A549 (cell line): ENCODE measurements around the gene ATRX. TPM values are rescaled to one million over a fixed set of nuclear protein-coding genes. Genes with fewer than 3 reads are reported as not detected.
"Not testable (repeated sequence)": the region's sequence is repeated elsewhere in the genome, so short reads cannot be mapped to it uniquely, and the experiment has no call there.

ENCODE experiments used
- ATAC-seq, 2 experiments: fragments of 200-7000 bp in 1 of 2; fragments of >200 bp in 1 of 2; cut with Nextera tagmentation in 1 of 2; cut with Tn5 transposase in 1 of 2; 3 replicates each; pipeline versions ENCODE4 v1.8.0 to v1.9.1; 2018 to 2020; ENCODE audit warnings: mild to moderate bottlenecking in 1 of 2, moderate library complexity in 1 of 2
- CTCF ChIA-PET: fragments of 300-600 bp; sonication (Branson Sonifier 250); formaldehyde crosslinking; extraction: SDS; loops from one replicate; lab custom pipeline; 2021; ENCODE audit warnings: antibody characterized with exemption, inconsistent platforms; lab: Yijun Ruan, JAX
- POLR2A ChIA-PET: fragments of 350-600 bp; formaldehyde crosslinking; extraction: SDS; loops from one replicate; lab custom pipeline; 2021; ENCODE audit warnings: antibody characterized with exemption, inconsistent platforms; lab: Yijun Ruan, JAX
- DNase-seq, 2 experiments: peaks; one replicate each; pipeline versions ENCODE4 v3.0.0 to v3.0.0-alpha.2; 2011 to 2016; ENCODE audit warnings: low read depth in 1 of 2, low spot score in 1 of 2
- FAIRE-seq: peaks from 2 replicates; lab custom pipeline; 2011; peaks lifted over from hg19 to GRCh38; lab: Jason Lieb, UNC
- H3K27ac ChIP-seq, 2 experiments: fragments of >200 bp; sonication (Bioruptor Twin); formaldehyde crosslinking; 3 replicates each; pipeline ENCODE4 v1.5.1; 2016 to 2017
- H3K4me1 ChIP-seq: fragments of >200 bp; sonication (Bioruptor Twin); formaldehyde crosslinking; 3 replicates; pipeline ENCODE4 v1.6.1; 2016
- H3K4me2 ChIP-seq: fragments of >200 bp; sonication (Bioruptor Twin); formaldehyde crosslinking; 3 replicates; pipeline ENCODE4 v1.6.1; 2016
- H3K4me3 ChIP-seq: fragments of >200 bp; sonication (Bioruptor Twin); formaldehyde crosslinking; 3 replicates; pipeline ENCODE4 v1.5.1; 2016
- H3K9me3 ChIP-seq: fragments of >200 bp; sonication (Bioruptor Twin); formaldehyde crosslinking; 3 replicates; pipeline ENCODE4 v1.6.1; 2016
- CHD4 ChIP-seq: fragments of 200-600 bp; sonication (generic); IDR thresholded peaks from 2 replicates; pipeline ENCODE4 v1.6.1; 2016; ENCODE audit warnings: antibody characterized with exemption, mild to moderate bottlenecking, borderline replicate concordance
- EHF ChIP-seq: fragments of 250-450 bp; sonication (Bioruptor Pico); IDR thresholded peaks from 2 replicates; pipeline ENCODE4 v1.5.0; 2020; ENCODE audit warnings: mild to moderate bottlenecking
- EHMT2 ChIP-seq: fragments of 200-600 bp; sonication (generic); IDR thresholded peaks from 2 replicates; pipeline ENCODE4 v1.6.1; 2016; ENCODE audit warnings: antibody characterized with exemption, low read depth, mild to moderate bottlenecking, moderate library complexity
- ELK1 ChIP-seq: fragments of 150-350 bp; IDR thresholded peaks from 2 replicates; pipeline ENCODE4 v1.6.1; 2014; ENCODE audit warnings: low read depth, mild to moderate bottlenecking, low read length
- ESRRA ChIP-seq: fragments of 150-350 bp; IDR thresholded peaks from 2 replicates; pipeline ENCODE4 v1.6.1; 2014; ENCODE audit warnings: mild to moderate bottlenecking, low read length, borderline replicate concordance
- FOSL2 ChIP-seq, 2 experiments: fragments of 450-650 bp in 1 of 2; fragments of >200 bp in 1 of 2; sonication (Bioruptor Twin) in 1 of 2; formaldehyde crosslinking; IDR thresholded peaks; 2 replicates each; pipeline versions ENCODE4 v1.5.0 to v1.6.1; 2016 to 2020; ENCODE audit warnings: mild to moderate bottlenecking in 1 of 2, moderate library complexity in 1 of 2
- FOXS1 ChIP-seq: fragments of 250-450 bp; sonication (Bioruptor Pico); IDR thresholded peaks from 2 replicates; pipeline ENCODE4 v1.5.0; 2020; ENCODE audit warnings: mild to moderate bottlenecking, moderate library complexity
- GATA3 ChIP-seq: IDR thresholded peaks from 2 replicates; pipeline ENCODE4 v1.6.1; 2012; ENCODE audit warnings: borderline replicate concordance
- HMGXB4 ChIP-seq: fragments of 250-450 bp; sonication (Bioruptor Pico); IDR thresholded peaks from 2 replicates; pipeline ENCODE4 v1.5.0; 2021; ENCODE audit warnings: mild to moderate bottlenecking, moderate library complexity, borderline replicate concordance
- JUN ChIP-seq, 2 experiments: fragments of >200 bp; sonication (Bioruptor Twin); formaldehyde crosslinking; IDR thresholded peaks; 2 replicates in 1 of 2; 3 replicates in 1 of 2; pipeline ENCODE4 v1.6.1; 2016 to 2017
- JUNB ChIP-seq: fragments of >200 bp; sonication (Bioruptor Twin); formaldehyde crosslinking; IDR thresholded peaks from 2 replicates; pipeline ENCODE4 v1.6.1; 2016
- KDM1A ChIP-seq: fragments of 200-600 bp; sonication (generic); IDR thresholded peaks from 2 replicates; pipeline ENCODE4 v1.6.1; 2016; ENCODE audit warnings: low read depth, mild to moderate bottlenecking
- MAFK ChIP-seq: fragments of 450-650 bp; IDR thresholded peaks from 2 replicates; pipeline ENCODE4 v1.6.1; 2014; ENCODE audit not compliant: partially characterized antibody
- MAX ChIP-seq: IDR thresholded peaks from 2 replicates; pipeline ENCODE4 v1.6.1; 2012
- MAZ ChIP-seq: fragments of 150-350 bp; IDR thresholded peaks from 2 replicates; pipeline ENCODE4 v1.6.1; 2014; ENCODE audit warnings: antibody characterized with exemption, low read depth, low read length, borderline replicate concordance
- MYC ChIP-seq: IDR thresholded peaks from 2 replicates; pipeline ENCODE4 v1.6.1; 2012; ENCODE audit warnings: mild to moderate bottlenecking, inconsistent platforms, low read length, improper control_type of control experiment, borderline replicate concordance
- NPAS2 ChIP-seq: fragments of 250-450 bp; sonication (Bioruptor Pico); IDR thresholded peaks from 2 replicates; pipeline ENCODE4 v1.8.0; 2022; ENCODE audit warnings: mild to moderate bottlenecking, moderate library complexity, borderline replicate concordance
- PBX3 ChIP-seq: IDR thresholded peaks from 2 replicates; pipeline ENCODE4 v1.6.1; 2012
- RFX5 ChIP-seq: fragments of 450-650 bp; IDR thresholded peaks from 2 replicates; pipeline ENCODE4 v1.7.1; 2014; ENCODE audit warnings: antibody characterized with exemption, mild to moderate bottlenecking, moderate library complexity
- SMC3 ChIP-seq: fragments of >200 bp; sonication (Bioruptor Twin); formaldehyde crosslinking; IDR thresholded peaks from 3 replicates; pipeline ENCODE4 v1.6.1; 2018; ENCODE audit warnings: inconsistent platforms
- SREBF2 ChIP-seq: fragments of 450-650 bp; IDR thresholded peaks from 2 replicates; pipeline ENCODE4 v1.6.1; 2014; ENCODE audit warnings: mild to moderate bottlenecking, moderate library complexity
- TFCP2L1 ChIP-seq: fragments of 250-450 bp; sonication (Bioruptor Pico); IDR thresholded peaks from 2 replicates; pipeline ENCODE4 v1.5.0; 2021; ENCODE audit warnings: mild to moderate bottlenecking
- TP53 ChIP-seq: fragments of 250-450 bp; sonication (Bioruptor Pico); IDR thresholded peaks from 2 replicates; pipeline ENCODE4 v1.5.0; 2021; ENCODE audit warnings: mild to moderate bottlenecking, moderate library complexity
- ZFP36 ChIP-seq: fragments of 450-650 bp; IDR thresholded peaks from 2 replicates; pipeline ENCODE4 v1.6.1; 2014; ENCODE audit warnings: borderline replicate concordance; ENCODE audit not compliant: partially characterized antibody
- WGBS: methylation state at CpG from one replicate; pipeline ENCODE4 v1.1.6; 2017; ENCODE audit errors: missing lambda C conversion rate; 5-methylcytosine and 5-hydroxymethylcytosine counted together
- polyA plus RNA-seq, 4 experiments: library from polyadenylated mRNA; depleted of rRNA in 3 of 4; stranded (reverse); fragments of >200 nt; fragmentation: RNase III in 1 of 4; extraction: RNeasy Plus Mini Kit Qiagen cat#74134 plus additional on column Dnase treatment in 1 of 4; gene quantifications; 2 replicates in 3 of 4; 3 replicates in 1 of 4; pipeline ENCODE4 v1.2.3, GENCODE V29; 2011 to 2017

ATRX gene
- polyA plus RNA-seq, 2 of the 4 experiments (the other 2 are of a cell fraction): 34.7 to 97.1 TPM

- TF ChIP-seq MAFK (no peak), ELK1 (no peak), HMGXB4 (no peak), SMC3 (no peak), SREBF2 (no peak), FOXS1 (CRISPR knock-in tag) (no peak), TP53 (CRISPR knock-in tag) (no peak), TFCP2L1 (CRISPR knock-in tag) (no peak), FOSL2 (IDR thresholded peaks at IDR 0.05) (no peak), FOSL2 (CRISPR knock-in tag; IDR thresholded peaks at IDR 0.05) (no peak), GATA3 (no peak), NPAS2 (CRISPR knock-in tag) (no peak), KDM1A (no peak), JUN (IDR thresholded peaks at IDR 0.05) (no peak), ESRRA (no peak), MYC (no peak), JUNB (no peak), CHD4 (no peak), EHMT2 (no peak)
- TF ChIP-seq, all 56 proteins: peak for 0
- ChIA-PET POLR2A (no interaction called here), CTCF (no interaction called here)
- H3K27ac ChIP-seq: no peak overlapping the region
- DNase-seq: no peak
- WGBS: 98% methylated on average over 2 of the region's 2 CpGs
- H3K4me1 ChIP-seq: no peaks in the 10 kb centered on the region
- H3K4me2 ChIP-seq: no peak overlapping the region
- H3K4me3 ChIP-seq: no peak overlapping the region
- no peak for FAIRE-seq
- no peak for ATAC-seq
- no peaks in the 10 kb centered on the region for H3K9me3 ChIP-seq
Measured at GRCh38 chrX:77548751-77549150, 237.3 kb downstream of the ATRX start.

GRCh38 chrX:77539778-77540177 lies 246.2 kb downstream of the ATRX start:
- DNase-seq, H3K9me3 ChIP-seq, H3K27ac ChIP-seq, H3K4me1 ChIP-seq, ATAC-seq, POLR2A ChIA-PET, H3K4me3 ChIP-seq, CTCF ChIA-PET, H3K4me2 ChIP-seq, FAIRE-seq: not testable (repeated sequence)
- 71% methylated on average over 2 of the region's 2 CpGs for WGBS

GRCh38 chrX:77531261-77531660 lies 254.8 kb downstream of the ATRX start:
- H3K4me2 ChIP-seq, ATAC-seq, H3K4me3 ChIP-seq, H3K9me3 ChIP-seq, H3K27ac ChIP-seq, FAIRE-seq, CTCF ChIA-PET, H3K4me1 ChIP-seq, POLR2A ChIA-PET: not testable (repeated sequence)
- 97% methylated on average over 2 of the region's 2 CpGs for WGBS
- DNase-seq: peak in 1 of 2 experiments; percentile 17

GRCh38 chrX:77528034-77528433 lies 258.0 kb downstream of the ATRX start:
- DNase-seq: no peak
- H3K4me3 ChIP-seq: no peak overlapping the region
- WGBS: 100% methylated on average over 2 of the region's 7 CpGs
- TF ChIP-seq MAZ (no peak), RFX5 (no peak), EHF (CRISPR knock-in tag) (no peak), PBX3 (no peak), ZFP36 (no peak), MAX (no peak)
- no peak overlapping the region for H3K4me2 ChIP-seq
- no peak for ATAC-seq
- no peak for FAIRE-seq
- ChIA-PET CTCF (no interaction called here), POLR2A (no interaction called here)
- H3K27ac ChIP-seq: no peak overlapping the region
- H3K4me1 ChIP-seq: no peaks in the 10 kb centered on the region
- H3K9me3 ChIP-seq: 0 out of 3 replicates have a peak, but pooled peaks cover 6% of the 10 kb centered on the region
